ENCODE data around the gene EGFL8. TPM values are rescaled to one million over a fixed set of nuclear protein-coding genes. Genes with fewer than 3 reads are reported as not detected.
"Not testable (repeated sequence)": the region's sequence is repeated elsewhere in the genome, so short reads cannot be mapped to it uniquely, and the experiment has no call there.

Gene EGFL8
- total RNA-seq, result 1.4 and 2.2 TPM in 2 replicates
- polyA plus RNA-seq (2012), result 5.2 TPM

DNA sequence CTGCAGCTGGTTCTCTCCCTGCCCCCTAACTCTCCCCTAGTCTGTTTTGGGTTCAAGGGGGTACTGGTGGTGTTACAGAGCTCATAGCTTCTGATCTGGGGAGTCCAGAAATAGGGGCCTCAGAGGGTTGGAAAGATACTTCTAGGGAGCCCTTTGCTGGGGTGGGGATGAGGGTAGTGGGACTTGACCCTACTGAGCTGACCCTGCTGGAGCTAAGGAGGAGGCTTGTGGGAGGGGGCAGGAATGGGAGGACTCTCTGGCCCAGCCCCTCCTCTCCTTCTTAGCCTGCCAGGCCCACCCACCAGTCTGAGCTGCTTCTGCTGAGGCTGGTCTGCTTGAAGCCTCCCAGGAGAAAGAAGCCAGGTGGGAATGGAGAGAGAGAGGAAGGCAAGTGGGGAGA is at the start of gene EGFL8:
Gene EGFL8, plus strand, starts transcription at position 301 of the 400 bp plus-strand sequence. CDS start 1,571 bp downstream, outside the sequence.
- no peak for DNase-seq (ENCODE audit: low read depth)

- DNase-seq (ENCODE audit: low read depth), result peak; percentile 38
Measured at GRCh38 chr6:32114796-32115195, 49.6 kb upstream of the EGFL8 start.

DNA sequence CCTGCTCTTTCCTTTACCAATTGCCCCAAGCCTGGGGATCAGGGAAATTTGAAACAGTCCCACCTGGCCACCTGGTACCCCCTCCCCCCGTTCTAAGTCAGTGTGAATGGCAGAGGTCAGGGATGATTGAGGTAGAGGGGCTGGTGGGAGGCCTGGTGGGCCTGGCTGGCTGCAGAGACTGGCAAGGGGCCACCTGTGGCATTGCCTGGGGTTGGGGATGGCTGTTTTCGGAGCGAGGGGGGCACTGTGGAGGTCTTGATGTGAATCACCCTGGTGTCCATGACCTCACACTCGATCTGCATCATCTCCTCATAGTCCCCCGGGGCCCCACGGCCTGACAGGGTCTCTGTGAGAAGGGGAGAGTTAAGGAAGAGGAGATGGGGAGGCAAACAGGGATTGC is 48.8 kb upstream of the EGFL8 start:
- DNase-seq (ENCODE audit: low read depth), result no peak

GRCh38 chr6:32116674-32117073 is 47.7 kb upstream of the EGFL8 start:
- DNase-seq (ENCODE audit: low read depth), result peak; percentile 22

DNA sequence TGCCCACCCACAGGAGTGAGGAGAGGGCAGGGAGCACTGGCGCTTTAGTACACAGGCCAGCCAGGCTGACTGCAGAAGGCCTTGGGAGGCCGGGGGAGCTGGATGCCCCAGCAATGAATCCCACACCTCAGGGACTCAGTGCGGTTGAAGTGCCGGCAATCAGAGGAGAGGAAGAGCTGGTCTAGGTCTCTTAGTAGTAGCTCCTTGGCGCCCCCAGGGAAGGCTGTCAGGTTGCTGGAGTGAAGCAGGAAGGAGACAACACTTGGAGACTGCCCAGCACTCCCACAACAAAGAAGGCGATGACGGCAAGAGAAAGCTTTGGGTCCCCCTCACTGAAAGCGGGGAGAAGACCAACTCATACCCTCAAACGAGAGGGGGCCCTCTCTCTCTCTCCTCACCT is 46.9 kb upstream of the EGFL8 start:
- DNase-seq (ENCODE audit: low read depth), result no peak

DNA sequence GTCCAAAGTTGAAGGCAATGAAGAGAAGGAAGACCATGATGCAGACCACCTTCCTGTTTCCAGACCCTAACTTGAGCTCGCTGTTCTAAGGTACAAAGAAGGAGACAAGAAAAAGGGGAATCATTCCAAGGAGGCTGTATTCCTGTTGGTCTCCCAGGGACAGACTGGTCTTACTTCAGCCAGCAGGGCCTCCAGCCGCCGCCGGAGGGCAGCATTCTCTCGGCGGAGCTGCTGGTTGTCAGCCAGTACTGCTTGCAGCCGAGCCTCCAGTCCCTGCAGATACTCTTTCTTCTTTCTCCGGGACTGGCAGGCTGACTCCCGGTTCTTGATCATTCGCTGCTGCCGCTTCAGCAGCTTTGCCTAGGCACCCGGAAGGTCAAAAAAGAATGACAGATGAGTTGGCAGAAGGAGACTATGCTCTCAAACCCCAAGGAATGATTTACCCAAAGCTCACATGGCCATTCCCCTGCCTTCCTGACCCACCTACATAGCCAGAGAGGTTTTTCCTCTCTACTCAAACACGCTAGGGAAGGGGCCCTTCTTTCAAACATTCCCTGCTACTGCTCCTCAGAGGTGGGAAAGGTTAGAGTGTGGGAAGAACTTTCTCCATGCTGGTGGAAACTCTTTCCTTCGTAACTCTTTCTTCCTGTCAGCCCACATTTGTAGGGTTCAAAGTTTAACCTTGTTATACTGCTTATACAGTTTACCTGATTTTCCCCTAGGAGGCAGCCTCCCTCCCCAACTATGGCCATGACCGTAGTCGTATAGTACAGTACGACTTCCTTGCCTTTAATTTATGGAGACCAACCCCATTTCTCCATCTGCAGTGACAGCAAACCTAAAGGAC is 45.4 kb upstream of the EGFL8 start:
- peak; percentile 79 for DNase-seq (ENCODE audit: low read depth)

DNA sequence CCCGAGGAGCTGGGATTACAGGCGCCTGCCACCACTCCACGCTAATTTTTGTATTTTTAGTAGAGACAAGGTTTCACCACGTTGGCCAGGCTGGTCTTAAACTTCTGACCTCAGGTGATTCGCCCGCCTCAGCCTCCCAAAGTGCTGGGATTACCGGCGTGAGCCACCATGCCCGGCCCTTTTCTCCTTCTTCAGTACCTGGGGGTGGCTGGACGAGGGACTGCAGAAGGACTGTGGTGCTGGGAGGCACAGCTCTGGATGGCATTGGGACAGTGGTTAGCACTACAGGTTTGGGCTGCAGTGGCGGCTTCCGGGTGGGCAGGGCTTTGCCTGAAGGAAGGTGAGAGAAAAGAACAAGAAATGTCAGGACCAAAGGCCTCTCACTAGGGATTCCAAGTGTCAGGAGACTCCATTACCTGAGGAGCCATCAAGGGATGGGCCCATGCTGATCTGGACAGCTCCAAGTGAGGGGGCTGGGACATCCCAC is 43.8 kb upstream of the EGFL8 start:
- no peak for DNase-seq (ENCODE audit: low read depth)

DNA sequence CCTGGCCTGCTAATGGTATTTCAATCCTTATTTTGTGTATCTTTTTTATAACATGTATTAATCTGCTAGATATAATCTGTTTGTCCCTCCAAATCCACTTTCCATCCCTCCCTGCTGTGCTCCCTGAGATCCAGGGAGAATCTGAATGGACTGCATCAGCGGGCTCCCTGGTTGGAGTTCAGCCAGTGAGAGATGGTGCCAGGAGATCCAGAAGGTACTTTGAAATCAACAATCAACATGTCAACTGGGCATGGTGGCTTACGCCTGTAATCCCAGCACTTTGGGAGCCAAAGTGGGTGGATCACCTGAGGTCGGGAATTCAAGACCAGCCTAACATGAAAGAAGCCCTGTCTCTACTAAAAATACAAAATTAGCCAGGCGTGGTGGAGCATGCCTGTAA is 40.7 kb upstream of the EGFL8 start:
- no peak for DNase-seq (ENCODE audit: low read depth)

GRCh38 chr6:32126880-32127279 is 37.5 kb upstream of the EGFL8 start:
- DNase-seq (ENCODE audit: low read depth), result no peak

GRCh38 chr6:32127409-32127716 is 37.0 kb upstream of the EGFL8 start:
- no peak for DNase-seq (ENCODE audit: low read depth)

DNA sequence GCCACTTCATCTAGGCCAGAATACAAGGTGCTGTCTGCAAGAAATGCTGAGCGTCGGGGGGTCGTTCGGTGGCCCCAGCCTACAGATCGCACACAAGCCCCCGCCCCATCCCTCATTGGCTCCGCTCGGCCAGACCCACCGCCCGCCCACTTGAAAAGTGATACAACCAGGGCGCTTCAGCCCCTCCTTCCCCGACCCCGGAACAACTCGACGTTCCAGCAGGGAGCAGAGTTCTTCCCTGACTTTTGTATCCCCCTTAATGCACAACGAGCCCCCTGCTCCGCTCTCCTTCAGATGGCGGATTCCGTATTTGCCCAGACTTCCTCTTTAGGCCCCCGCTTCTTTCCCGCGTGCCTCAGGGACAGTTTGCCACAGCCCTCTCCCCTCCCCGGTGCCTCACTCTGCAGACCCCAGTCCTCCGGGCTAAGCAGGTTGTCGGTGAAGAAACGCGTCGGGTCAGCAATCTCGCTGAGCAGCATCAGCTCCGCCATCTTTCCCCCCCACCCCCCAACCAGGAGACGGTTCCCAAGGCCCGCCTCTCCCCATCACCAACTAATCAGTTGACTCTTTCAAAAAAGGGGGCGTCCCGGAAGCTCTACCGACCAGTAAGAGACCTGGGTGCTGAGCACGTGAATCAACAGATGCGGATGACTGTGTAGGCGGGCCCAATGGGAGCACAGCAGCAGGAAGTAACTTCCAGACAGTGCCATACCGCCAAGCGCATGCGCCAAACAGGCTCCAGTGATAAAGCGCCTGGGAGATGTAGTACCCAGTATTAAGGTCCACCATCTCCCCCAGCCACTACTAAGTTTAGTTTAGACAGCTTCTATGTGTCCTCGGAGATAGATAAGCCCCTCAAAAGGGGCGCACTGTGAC is 36.4 kb upstream of the EGFL8 start, which contains the start of gene ATF6B:
Gene ATF6B, minus strand, starts transcription at position 530 of the 876 bp plus-strand sequence. Its CDS starts 39 bp downstream, at position 491.
- peak; percentile 100 for DNase-seq (ENCODE audit: low read depth)

DNA sequence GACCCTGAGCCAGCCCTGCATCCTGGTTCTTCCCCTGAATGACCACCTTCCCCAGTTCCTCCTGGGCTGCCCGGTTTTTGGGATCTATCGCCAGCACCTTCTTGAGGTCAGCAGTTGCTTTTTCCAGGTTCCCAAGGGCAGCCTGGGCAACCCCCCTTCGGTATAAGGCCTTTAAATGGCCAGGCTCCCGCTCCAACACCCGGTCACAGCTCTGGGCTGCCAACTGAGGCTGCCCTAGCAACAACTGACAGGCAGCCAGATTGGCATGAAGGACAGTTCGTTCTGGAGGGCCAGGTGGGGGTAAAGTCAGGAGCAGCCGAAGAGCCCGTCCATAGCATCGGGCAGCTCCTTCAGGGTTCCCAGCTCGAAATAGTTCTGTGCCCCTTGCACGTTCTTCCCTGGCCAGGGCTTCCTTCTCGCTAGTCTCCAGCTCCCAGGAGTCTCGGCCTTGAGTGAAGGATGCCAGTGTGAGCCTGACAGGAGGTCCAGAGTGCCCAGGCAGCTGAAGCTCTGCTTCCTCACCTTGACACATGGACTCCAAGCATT is 35.6 kb upstream of the EGFL8 start:
- DNase-seq (ENCODE audit: low read depth), result no peak

GRCh38 chr6:32129297-32130088 is 34.9 kb upstream of the EGFL8 start:
- no peak for DNase-seq (ENCODE audit: low read depth)

GRCh38 chr6:32131439-32131948 is 32.9 kb upstream of the EGFL8 start:
- DNase-seq (ENCODE audit: low read depth), result no peak

DNA sequence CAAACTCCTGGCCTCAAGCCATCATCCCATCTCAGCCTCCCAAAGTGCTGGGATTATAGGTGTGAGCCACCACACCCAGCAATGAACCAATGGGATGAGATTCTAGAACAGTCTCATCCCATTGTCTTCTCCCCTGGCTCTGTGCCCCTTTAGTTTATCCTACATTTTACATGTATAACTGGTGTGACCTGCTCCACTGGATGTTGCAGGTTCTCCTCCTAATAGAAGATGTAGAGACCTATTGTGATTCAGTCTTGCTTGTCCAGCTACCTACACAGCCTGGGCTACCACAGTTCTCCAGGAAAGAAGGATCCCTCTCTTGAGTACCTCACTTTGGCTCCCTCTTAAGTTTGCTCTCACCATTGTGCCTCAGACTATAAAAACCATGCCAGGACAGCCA is 32.3 kb upstream of the EGFL8 start:
- no peak for DNase-seq (ENCODE audit: low read depth)

DNA sequence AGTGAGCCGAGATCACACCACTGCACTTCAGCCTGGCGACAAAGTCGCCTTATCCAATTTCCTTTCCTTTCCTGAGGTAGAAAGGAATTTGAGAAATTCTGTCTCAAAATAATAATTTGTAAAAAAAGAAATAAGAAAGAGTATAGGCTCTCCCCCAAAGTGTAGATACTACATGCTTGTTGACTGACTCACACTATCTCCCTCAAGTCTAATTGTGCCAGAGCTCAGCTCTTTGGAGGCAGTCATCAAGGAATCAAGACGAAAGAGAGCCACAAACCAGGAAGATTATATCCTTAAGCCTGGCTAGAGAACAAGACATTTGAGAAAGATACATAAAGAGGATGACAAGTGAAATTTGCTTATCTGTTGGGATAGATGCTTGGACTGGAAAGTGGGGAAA is 30.6 kb upstream of the EGFL8 start:
- DNase-seq (ENCODE audit: low read depth), result no peak

- no peak for DNase-seq (ENCODE audit: low read depth)
Measured at GRCh38 chr6:32137454-32137853, 26.9 kb upstream of the EGFL8 start.

DNA sequence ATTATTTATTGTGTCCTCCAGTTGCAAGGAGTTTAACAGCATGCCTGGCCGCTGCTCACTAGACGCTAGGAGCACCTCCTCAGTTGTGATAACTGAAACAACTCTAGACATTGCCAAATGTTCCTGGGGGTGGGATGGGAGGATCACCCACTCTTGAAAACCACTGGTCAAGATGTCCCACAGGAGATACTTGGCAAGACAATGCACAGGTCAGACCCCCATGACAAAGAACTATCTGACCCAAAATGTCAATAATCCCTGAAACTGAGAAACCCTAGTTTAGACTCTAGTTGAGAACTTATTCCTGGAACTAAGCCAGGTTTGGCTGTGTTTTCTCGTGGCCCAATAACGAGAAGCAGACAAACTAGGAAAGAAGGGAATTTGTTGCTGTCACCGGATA is 24.8 kb upstream of the EGFL8 start:
- no peak for DNase-seq (ENCODE audit: low read depth)

- DNase-seq (ENCODE audit: low read depth), result no peak
Measured at GRCh38 chr6:32140420-32141046, 23.9 kb upstream of the EGFL8 start.

GRCh38 chr6:32144238-32144637 is 20.2 kb upstream of the EGFL8 start:
- not testable (repeated sequence) for DNase-seq (ENCODE audit: low read depth)

Data from myocyte (in vitro differentiated cells).